HepG2 (cell line): ENCODE data around the gene UCN. TPM values are rescaled to one million over a fixed set of nuclear protein-coding genes. Genes with fewer than 3 reads are reported as not detected.

Source experiments
- CEBPG ChIP-seq: IDR thresholded peaks from 2 replicates; pipeline ENCODE4 v1.6.1; 2016
- ETV6 ChIP-seq: sonication (generic); formaldehyde crosslinking; conservative IDR thresholded peaks from 2 replicates; pipeline ENCODE4 v1.4.0; 2020; ENCODE audit warnings: missing genetic modification reagents
- FOXA3 ChIP-seq: IDR thresholded peaks from 2 replicates; pipeline ENCODE4 v1.6.1; 2016; ENCODE audit warnings: missing genetic modification reagents, missing compliant biosample characterization
- HNF4G ChIP-seq, 2 experiments: sonication (generic) in 1 of 2; formaldehyde crosslinking in 1 of 2; IDR thresholded peaks; 2 replicates each; pipeline versions ENCODE4 v1.4.0 to v1.6.1; 2011 to 2020; ENCODE audit warnings: borderline replicate concordance in 2 of 2, low read depth in 2 of 2, mild to moderate bottlenecking in 2 of 2, low read length in 1 of 2, missing genetic modification reagents in 1 of 2, moderate library complexity in 1 of 2
- IKZF4 ChIP-seq: sonication (generic); formaldehyde crosslinking; IDR thresholded peaks from 2 replicates; pipeline ENCODE4 v1.5.1; 2020; ENCODE audit warnings: borderline replicate concordance, mild to moderate bottlenecking, low read depth, missing genetic modification reagents; ENCODE audit errors: not compliant biosample characterization
- NRL ChIP-seq: sonication (generic); formaldehyde crosslinking; IDR thresholded peaks from 2 replicates; pipeline ENCODE4 v1.5.0; 2020; ENCODE audit warnings: missing genetic modification reagents, mild to moderate bottlenecking, moderate library complexity, borderline replicate concordance
- PHF20 ChIP-seq: sonication (generic); formaldehyde crosslinking; IDR thresholded peaks from 2 replicates; pipeline ENCODE4 v1.5.0; 2020; ENCODE audit warnings: mild to moderate bottlenecking, missing genetic modification reagents
- SP1 ChIP-seq, 2 experiments: fragments of 450-650 bp in 1 of 2; sonication (generic) in 1 of 2; formaldehyde crosslinking in 1 of 2; IDR thresholded peaks; 2 replicates each; pipeline versions ENCODE4 v1.4.0 to v1.6.1; 2016 to 2020; ENCODE audit warnings: missing genetic modification reagents in 1 of 2
- SP140L ChIP-seq: sonication (generic); formaldehyde crosslinking; IDR thresholded peaks from 2 replicates; pipeline ENCODE4 v1.4.0; 2020; ENCODE audit warnings: missing genetic modification reagents, borderline replicate concordance
- SPEN ChIP-seq: sonication (generic); formaldehyde crosslinking; IDR thresholded peaks from 2 replicates; pipeline ENCODE4 v1.5.1; 2020; ENCODE audit warnings: low read depth, mild to moderate bottlenecking, missing genetic modification reagents
- ZBTB42 ChIP-seq: sonication (generic); formaldehyde crosslinking; IDR thresholded peaks from 2 replicates; pipeline ENCODE4 v1.5.0; 2020; ENCODE audit warnings: mild to moderate bottlenecking, missing genetic modification reagents
- ZIK1 ChIP-seq: sonication (generic); formaldehyde crosslinking; IDR thresholded peaks from 2 replicates; pipeline ENCODE4 v1.5.0; 2020; ENCODE audit warnings: mild to moderate bottlenecking, low read depth, missing genetic modification reagents, borderline replicate concordance
- ZKSCAN8 ChIP-seq: IDR thresholded peaks from 2 replicates; pipeline ENCODE4 v1.6.1; 2016; ENCODE audit warnings: borderline replicate concordance, missing genetic modification reagents, missing compliant biosample characterization
- ZNF224 ChIP-seq: sonication (generic); formaldehyde crosslinking; IDR thresholded peaks from 2 replicates; pipeline ENCODE4 v1.5.0; 2020; ENCODE audit warnings: mild to moderate bottlenecking, missing genetic modification reagents
- polyA plus RNA-seq, 8 experiments: library from polyadenylated mRNA; depleted of rRNA in 3 of 8; stranded (reverse) in 7 of 8; unstranded in 1 of 8; fragments of >200 nt; fragmentation: Illumina TruSeq in 4 of 8; extraction: Trizol in 4 of 8; gene quantifications; 2 replicates each; pipeline versions ENCODE4 v1.2.1 to v1.2.3, GENCODE V29; 2011 to 2016; ENCODE audit warnings: low read depth in 4 of 8, missing spikeins in 1 of 8, mixed read lengths in 1 of 8; ENCODE audit not compliant: insufficient read depth in 1 of 8
- total RNA-seq, 5 experiments: library from RNA; depleted of rRNA; stranded (reverse); fragments of >200 nt; fragmentation: Illumina TruSeq; extraction: Trizol; gene quantifications; 2 replicates each; pipeline ENCODE4 v1.2.3, GENCODE V29; 2016; ENCODE audit warnings: low read depth in 1 of 5
- TF ChIP-seq, protein P1 (sequence below): sonication (generic); formaldehyde crosslinking; IDR thresholded peaks from 2 replicates; pipeline ENCODE4 v1.5.1; 2020; ENCODE audit warnings: mild to moderate bottlenecking, missing genetic modification reagents, moderate library complexity
- TF ChIP-seq, protein P2 (sequence below): sonication (generic); formaldehyde crosslinking; IDR thresholded peaks from 2 replicates; pipeline ENCODE4 v1.5.1; 2020; ENCODE audit warnings: missing genetic modification reagents, mild to moderate bottlenecking, borderline replicate concordance
- TF ChIP-seq, protein P3 (sequence below), 2 experiments: sonication (generic) in 1 of 2; formaldehyde crosslinking in 1 of 2; IDR thresholded peaks; 2 replicates each; pipeline versions ENCODE4 v1.4.0 to v1.6.1; 2018 to 2020; ENCODE audit warnings: missing genetic modification reagents in 2 of 2, borderline replicate concordance in 1 of 2, low read depth in 1 of 2, mild to moderate bottlenecking in 1 of 2, missing biosample characterization in 1 of 2

The UCN gene
- total and polyA plus RNA-seq, 2 of the 13 experiments (the other 11 are each of a cell fraction or from before 2014, with no cell fraction given) = 1.2 to 2.3 TPM

DNA sequence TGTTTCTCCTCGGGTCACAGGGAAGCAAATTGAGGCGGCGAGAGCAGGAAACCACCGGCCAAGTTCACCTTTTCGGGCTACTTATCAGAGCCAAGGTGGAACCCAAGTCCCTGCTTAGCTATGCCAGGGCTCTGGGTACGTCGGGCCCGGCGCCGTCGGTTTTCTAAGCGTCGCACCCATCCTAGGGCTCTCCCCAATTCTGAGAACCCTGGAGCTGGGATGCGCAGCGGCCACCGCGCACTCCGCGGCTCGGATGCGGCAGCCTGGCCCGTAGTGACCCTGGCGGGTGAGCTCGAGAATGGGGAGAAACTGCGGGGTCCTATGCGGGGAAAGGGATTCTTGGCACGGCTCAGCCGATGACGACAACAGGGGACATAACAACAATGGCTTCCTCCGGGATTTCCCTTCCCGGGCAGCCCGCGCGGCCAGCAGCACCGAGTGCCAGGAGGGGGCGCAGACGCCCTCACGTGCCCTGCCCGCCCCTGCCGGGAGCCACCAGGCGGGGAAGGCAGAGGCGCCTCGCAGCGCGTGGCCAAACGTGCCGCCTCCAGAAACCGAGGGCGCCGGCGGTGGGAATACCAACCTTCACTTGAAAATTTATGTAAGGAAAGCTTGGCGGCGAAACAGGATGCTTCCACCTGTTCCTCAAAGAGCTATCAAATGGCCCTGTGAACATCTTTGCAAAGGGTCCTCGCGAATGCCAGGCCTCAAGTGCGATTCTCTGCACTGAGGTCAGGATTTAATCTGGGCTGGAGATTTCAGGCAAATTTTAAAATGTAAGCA is 43.3 kb downstream of the UCN start (continued):
- TF ChIP-seq, protein P1, sequence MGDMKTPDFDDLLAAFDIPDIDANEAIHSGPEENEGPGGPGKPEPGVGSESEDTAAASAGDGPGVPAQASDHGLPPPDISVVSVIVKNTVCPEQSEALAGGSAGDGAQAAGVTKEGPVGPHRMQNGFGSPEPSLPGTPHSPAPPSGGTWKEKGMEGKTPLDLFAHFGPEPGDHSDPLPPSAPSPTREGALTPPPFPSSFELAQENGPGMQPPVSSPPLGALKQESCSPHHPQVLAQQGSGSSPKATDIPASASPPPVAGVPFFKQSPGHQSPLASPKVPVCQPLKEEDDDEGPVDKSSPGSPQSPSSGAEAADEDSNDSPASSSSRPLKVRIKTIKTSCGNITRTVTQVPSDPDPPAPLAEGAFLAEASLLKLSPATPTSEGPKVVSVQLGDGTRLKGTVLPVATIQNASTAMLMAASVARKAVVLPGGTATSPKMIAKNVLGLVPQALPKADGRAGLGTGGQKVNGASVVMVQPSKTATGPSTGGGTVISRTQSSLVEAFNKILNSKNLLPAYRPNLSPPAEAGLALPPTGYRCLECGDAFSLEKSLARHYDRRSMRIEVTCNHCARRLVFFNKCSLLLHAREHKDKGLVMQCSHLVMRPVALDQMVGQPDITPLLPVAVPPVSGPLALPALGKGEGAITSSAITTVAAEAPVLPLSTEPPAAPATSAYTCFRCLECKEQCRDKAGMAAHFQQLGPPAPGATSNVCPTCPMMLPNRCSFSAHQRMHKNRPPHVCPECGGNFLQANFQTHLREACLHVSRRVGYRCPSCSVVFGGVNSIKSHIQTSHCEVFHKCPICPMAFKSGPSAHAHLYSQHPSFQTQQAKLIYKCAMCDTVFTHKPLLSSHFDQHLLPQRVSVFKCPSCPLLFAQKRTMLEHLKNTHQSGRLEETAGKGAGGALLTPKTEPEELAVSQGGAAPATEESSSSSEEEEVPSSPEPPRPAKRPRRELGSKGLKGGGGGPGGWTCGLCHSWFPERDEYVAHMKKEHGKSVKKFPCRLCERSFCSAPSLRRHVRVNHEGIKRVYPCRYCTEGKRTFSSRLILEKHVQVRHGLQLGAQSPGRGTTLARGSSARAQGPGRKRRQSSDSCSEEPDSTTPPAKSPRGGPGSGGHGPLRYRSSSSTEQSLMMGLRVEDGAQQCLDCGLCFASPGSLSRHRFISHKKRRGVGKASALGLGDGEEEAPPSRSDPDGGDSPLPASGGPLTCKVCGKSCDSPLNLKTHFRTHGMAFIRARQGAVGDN (CRISPR knock-in tag) = peak; percentile 94
- peak; percentile 41; the same call in 1 of the 2 replicates for TF ChIP-seq PHF20 (CRISPR knock-in tag)
- 0 out of 2 replicates have a peak, but pooled peaks have one; percentile 60 for TF ChIP-seq ZIK1 (CRISPR knock-in tag)
- TF ChIP-seq, protein P2, sequence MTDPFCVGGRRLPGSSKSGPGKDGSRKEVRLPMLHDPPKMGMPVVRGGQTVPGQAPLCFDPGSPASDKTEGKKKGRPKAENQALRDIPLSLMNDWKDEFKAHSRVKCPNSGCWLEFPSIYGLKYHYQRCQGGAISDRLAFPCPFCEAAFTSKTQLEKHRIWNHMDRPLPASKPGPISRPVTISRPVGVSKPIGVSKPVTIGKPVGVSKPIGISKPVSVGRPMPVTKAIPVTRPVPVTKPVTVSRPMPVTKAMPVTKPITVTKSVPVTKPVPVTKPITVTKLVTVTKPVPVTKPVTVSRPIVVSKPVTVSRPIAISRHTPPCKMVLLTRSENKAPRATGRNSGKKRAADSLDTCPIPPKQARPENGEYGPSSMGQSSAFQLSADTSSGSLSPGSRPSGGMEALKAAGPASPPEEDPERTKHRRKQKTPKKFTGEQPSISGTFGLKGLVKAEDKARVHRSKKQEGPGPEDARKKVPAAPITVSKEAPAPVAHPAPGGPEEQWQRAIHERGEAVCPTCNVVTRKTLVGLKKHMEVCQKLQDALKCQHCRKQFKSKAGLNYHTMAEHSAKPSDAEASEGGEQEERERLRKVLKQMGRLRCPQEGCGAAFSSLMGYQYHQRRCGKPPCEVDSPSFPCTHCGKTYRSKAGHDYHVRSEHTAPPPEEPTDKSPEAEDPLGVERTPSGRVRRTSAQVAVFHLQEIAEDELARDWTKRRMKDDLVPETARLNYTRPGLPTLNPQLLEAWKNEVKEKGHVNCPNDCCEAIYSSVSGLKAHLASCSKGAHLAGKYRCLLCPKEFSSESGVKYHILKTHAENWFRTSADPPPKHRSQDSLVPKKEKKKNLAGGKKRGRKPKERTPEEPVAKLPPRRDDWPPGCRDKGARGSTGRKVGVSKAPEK = peak; percentile 60; the same call in 1 of the 2 replicates
- no peak for TF ChIP-seq HNF4G (IDR thresholded peaks at IDR 0.05; ENCODE audit: borderline replicate concordance, low read depth, low read length)
- TF ChIP-seq HNF4G (CRISPR knock-in tag; IDR thresholded peaks at IDR 0.05; ENCODE audit: borderline replicate concordance, low read depth) = peak; percentile 66; the same call in 1 of the 2 replicates
- TF ChIP-seq SP140L = no peak; the same call in 1 of the 2 replicates
- 0 out of 2 replicates have a peak, but pooled peaks have one; percentile 38 for TF ChIP-seq ZNF224
- TF ChIP-seq, protein P3, sequence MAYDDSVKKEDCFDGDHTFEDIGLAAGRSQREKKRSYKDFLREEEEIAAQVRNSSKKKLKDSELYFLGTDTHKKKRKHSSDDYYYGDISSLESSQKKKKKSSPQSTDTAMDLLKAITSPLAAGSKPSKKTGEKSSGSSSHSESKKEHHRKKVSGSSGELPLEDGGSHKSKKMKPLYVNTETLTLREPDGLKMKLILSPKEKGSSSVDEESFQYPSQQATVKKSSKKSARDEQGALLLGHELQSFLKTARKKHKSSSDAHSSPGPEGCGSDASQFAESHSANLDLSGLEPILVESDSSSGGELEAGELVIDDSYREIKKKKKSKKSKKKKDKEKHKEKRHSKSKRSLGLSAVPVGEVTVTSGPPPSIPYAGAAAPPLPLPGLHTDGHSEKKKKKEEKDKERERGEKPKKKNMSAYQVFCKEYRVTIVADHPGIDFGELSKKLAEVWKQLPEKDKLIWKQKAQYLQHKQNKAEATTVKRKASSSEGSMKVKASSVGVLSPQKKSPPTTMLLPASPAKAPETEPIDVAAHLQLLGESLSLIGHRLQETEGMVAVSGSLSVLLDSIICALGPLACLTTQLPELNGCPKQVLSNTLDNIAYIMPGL (CRISPR knock-in tag; IDR thresholded peaks at IDR 0.05; ENCODE audit: borderline replicate concordance in 1 of 2, low read depth in 1 of 2) = peak; percentile 86 to 95
- TF ChIP-seq SPEN (CRISPR knock-in tag) = no peak
- TF ChIP-seq ETV6 = no peak
- no peak for TF ChIP-seq CEBPG (CRISPR knock-in tag)
- no peak for TF ChIP-seq ZBTB42
- TF ChIP-seq ZKSCAN8 (CRISPR knock-in tag) = 0 out of 2 replicates have a peak, but pooled peaks have one; percentile 54
- TF ChIP-seq NRL (CRISPR knock-in tag) = no peak
- TF ChIP-seq FOXA3 (CRISPR knock-in tag) = peak; percentile 63
- TF ChIP-seq IKZF4 (CRISPR knock-in tag) = peak; percentile 60
- TF ChIP-seq SP1 (IDR thresholded peaks at IDR 0.05) = no peak
- peak; percentile 79 for TF ChIP-seq SP1 (CRISPR knock-in tag; IDR thresholded peaks at IDR 0.05)
